ENCODE measurements around the gene ZNF236. TPM values are rescaled to one million over a fixed set of nuclear protein-coding genes. Genes with fewer than 3 reads are reported as not detected.

ZNF236 gene
- total RNA-seq, 1 donor from 2014 or later = 27.4 TPM

- POLR2A ChIA-PET = no interaction called here
- peaks cover 81% of the 10 kb centered on the region for H3K36me3 Mint-ChIP-seq (ENCODE audit: low read depth)
- DNase-seq = no peak
- TF ChIP-seq CTCF (IDR thresholded peaks at IDR 0.05) = no peak
- H3K4me3 Mint-ChIP-seq = no peak overlapping the region
- intact Hi-C loops (cut with micrococcal nuclease) = no loop called here
- CTCF ChIA-PET = interaction anchor here (1.4 kb wide), 1 partner anchor 77 kb away, joined by 4 read pairs; no protein-coding TSS in a partner anchor
- H3K27ac Mint-ChIP-seq = no peak overlapping the region
- no peaks in the 10 kb centered on the region for H3K9me3 Mint-ChIP-seq
- no peaks in the 10 kb centered on the region for H3K27me3 Mint-ChIP-seq
- ATAC-seq (ENCODE audit: low read depth) = no peak
- H3K4me1 Mint-ChIP-seq = no peaks in the 10 kb centered on the region
Measured at GRCh38 chr18:76878426-76878825, 56.1 kb downstream of the ZNF236 start.

DNA sequence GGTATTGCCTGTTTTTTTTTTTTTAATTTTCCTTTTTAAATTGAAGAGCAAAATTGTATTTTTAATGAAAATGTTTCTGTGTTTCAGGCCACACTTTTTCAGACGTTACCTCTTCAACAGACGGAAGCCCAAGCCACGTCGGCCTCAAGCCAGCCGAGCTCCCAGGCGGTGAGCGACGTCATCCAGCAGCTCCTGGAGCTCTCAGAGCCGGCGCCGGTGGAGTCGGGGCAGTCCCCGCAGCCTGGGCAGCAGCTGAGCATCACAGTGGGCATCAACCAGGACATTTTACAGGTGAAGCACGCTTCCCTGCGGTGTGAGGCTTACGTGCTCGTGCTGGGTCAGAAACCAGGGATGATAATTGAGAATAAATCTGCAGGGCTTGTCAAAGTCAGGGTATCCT, 57.7 kb downstream of the ZNF236 start:
- ATAC-seq (ENCODE audit: low read depth) = no peak
- H3K36me3 Mint-ChIP-seq (ENCODE audit: low read depth) = peaks cover 77% of the 10 kb centered on the region
- intact Hi-C loops (cut with micrococcal nuclease) = no loop called here
- H3K27ac Mint-ChIP-seq = no peak overlapping the region
- H3K4me1 Mint-ChIP-seq = no peaks in the 10 kb centered on the region
- H3K9me3 Mint-ChIP-seq = no peaks in the 10 kb centered on the region
- no peaks in the 10 kb centered on the region for H3K27me3 Mint-ChIP-seq
- no peak for DNase-seq
- no peak for TF ChIP-seq CTCF (IDR thresholded peaks at IDR 0.05)
- no peak overlapping the region for H3K4me3 Mint-ChIP-seq
- ChIA-PET POLR2A (no interaction called here), CTCF (no interaction called here)

DNA sequence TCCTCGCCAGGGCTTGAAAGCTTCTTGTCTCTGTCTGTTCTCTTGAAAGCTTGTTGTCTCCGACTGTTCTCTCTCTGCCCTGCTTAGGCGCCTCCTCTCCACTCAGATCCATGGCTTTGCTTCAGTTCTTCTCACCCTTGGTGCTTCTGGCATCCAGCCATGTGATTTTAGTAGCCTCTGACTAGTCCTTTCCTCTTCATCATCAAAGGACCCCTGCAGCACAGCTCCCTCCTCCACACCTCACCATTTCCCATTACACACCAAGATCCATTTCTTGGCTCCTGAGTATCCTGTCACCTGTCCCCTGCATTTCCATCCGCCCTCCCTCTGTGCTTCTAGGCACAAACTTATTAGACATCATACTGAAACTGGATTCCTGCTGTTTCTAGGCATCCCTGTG, 59.4 kb downstream of the ZNF236 start:
- TF ChIP-seq CTCF (IDR thresholded peaks at IDR 0.05) = no peak
- ATAC-seq (ENCODE audit: low read depth) (no peak), DNase-seq (no peak)
- intact Hi-C loops (cut with micrococcal nuclease) = no loop called here
- Mint-ChIP-seq H3K27me3 (no peaks in the 10 kb centered on the region), H3K4me1 (no peaks in the 10 kb centered on the region), H3K36me3 (ENCODE audit: low read depth) (peaks cover 78% of the 10 kb centered on the region), H3K4me3 (no peak overlapping the region), H3K9me3 (no peaks in the 10 kb centered on the region), H3K27ac (no peak overlapping the region)
- POLR2A ChIA-PET = no interaction called here
- CTCF ChIA-PET = interaction anchor here (1.1 kb wide), 1 partner anchor 79 kb away, joined by 3 read pairs; no protein-coding TSS in a partner anchor

DNA sequence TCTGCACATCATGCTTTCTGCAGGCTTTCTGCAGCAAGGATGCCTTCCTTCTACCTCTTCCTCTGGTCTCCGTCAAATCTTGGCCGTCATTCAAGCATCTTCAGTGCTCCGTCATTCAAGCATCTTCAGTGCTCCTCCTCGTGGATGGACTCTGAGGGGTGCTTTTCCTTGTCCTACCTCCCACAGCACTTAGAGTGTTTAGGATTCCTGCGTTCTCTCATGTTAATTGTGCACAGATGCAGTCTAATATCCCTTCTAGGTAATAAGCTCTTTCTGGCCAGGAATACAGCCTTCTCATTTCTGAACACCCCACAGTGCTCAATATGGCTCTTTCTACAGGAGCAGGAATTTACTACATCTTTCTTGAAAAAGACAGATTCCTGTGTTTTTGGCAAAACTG, 59.8 kb downstream of the ZNF236 start:
- ChIA-PET POLR2A (no interaction called here), CTCF (interaction anchor here (1.1 kb wide), 1 partner anchor 79 kb away, joined by 3 read pairs; no protein-coding TSS in a partner anchor)
- H3K36me3 Mint-ChIP-seq (ENCODE audit: low read depth) = peaks cover 81% of the 10 kb centered on the region
- intact Hi-C loops (cut with micrococcal nuclease) = no loop called here
- H3K4me3 Mint-ChIP-seq = no peak overlapping the region
- no peak for DNase-seq
- no peak overlapping the region for H3K27ac Mint-ChIP-seq
- H3K4me1 Mint-ChIP-seq = no peaks in the 10 kb centered on the region
- ATAC-seq (ENCODE audit: low read depth) = no peak
- no peaks in the 10 kb centered on the region for H3K27me3 Mint-ChIP-seq
- no peak for TF ChIP-seq CTCF (IDR thresholded peaks at IDR 0.05)
- no peaks in the 10 kb centered on the region for H3K9me3 Mint-ChIP-seq

DNA sequence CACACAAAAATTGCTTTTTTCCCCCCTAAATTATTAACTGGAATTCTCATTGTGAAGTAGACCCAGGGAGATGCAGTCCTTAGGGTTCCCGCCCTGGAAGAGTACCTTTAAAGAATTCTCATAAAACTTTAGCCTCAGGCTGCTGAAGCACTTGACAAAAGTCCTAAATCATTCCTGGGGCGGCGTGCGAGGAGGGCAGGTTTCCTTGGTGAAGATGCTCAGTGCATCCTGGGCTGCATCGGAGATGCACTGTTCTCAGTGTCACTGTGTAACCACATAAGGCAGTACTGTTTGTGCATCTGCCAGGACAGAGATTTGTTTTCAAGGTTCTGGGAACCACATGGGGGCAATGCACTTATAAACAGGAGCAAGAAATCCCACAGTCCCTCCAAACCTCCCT, 62.6 kb downstream of the ZNF236 start:
- ChIA-PET POLR2A (no interaction called here), CTCF (no interaction called here)
- Mint-ChIP-seq H3K27ac (no peak overlapping the region), H3K4me1 (no peaks in the 10 kb centered on the region), H3K27me3 (no peaks in the 10 kb centered on the region), H3K9me3 (no peaks in the 10 kb centered on the region), H3K4me3 (no peak overlapping the region), H3K36me3 (ENCODE audit: low read depth) (peaks cover 90% of the 10 kb centered on the region)
- ATAC-seq (ENCODE audit: low read depth) (no peak), DNase-seq (no peak)
- no peak for TF ChIP-seq CTCF (IDR thresholded peaks at IDR 0.05)
- intact Hi-C loops (cut with micrococcal nuclease) = no loop called here

Measured in activated B cell treated with CpG ODN at 0.5 μM for 24 hours (primary cell).